ENCODE measurements around the gene PBLD.
A peak's percentile ranks its signal among the peaks of the same experiment; 100 is the strongest.
"Not testable (repeated sequence)": the region's sequence is repeated elsewhere in the genome, so short reads cannot be mapped to it uniquely, and the experiment has no call there.

The PBLD gene

DNA sequence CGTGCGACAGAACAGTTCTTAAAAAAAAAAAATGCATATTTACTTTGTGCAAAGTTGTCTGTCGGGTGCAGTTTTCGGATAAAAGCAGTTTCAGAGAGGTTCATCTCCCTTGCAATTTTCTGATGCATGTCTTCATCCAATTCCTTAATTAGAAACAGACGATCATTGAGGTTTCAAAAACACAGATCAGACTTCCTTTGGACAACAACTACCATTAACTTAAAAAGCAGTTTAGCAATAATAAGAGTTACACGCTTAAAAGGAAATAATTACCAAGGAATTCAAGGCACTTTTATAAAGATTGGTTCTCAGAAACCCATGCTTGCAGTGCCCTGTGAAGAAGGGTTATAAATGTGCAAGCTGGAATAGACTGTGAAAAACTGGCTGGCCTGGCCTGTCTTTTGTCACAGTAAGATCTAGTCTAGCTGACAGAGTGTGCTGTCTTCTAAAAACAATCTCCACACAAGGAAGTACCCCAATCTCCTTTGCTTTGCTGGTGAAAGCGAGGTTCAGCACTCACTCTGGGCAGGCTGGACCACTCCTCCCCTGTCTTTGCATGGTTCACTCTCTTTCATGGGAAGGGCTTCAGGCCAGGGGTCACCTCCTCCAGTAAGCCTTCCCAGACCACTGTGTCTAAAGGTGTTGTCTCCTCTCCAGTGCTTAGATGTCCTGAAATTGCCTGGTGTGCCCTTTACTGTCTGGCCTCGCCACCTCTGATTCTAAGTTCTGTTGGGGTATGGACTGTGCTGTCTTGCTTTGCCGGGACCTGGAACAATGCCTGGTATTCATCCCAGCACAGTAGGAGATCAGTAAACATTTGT is 35.7 kb downstream of the PBLD start:
- TF ChIP-seq, protein P1, sequence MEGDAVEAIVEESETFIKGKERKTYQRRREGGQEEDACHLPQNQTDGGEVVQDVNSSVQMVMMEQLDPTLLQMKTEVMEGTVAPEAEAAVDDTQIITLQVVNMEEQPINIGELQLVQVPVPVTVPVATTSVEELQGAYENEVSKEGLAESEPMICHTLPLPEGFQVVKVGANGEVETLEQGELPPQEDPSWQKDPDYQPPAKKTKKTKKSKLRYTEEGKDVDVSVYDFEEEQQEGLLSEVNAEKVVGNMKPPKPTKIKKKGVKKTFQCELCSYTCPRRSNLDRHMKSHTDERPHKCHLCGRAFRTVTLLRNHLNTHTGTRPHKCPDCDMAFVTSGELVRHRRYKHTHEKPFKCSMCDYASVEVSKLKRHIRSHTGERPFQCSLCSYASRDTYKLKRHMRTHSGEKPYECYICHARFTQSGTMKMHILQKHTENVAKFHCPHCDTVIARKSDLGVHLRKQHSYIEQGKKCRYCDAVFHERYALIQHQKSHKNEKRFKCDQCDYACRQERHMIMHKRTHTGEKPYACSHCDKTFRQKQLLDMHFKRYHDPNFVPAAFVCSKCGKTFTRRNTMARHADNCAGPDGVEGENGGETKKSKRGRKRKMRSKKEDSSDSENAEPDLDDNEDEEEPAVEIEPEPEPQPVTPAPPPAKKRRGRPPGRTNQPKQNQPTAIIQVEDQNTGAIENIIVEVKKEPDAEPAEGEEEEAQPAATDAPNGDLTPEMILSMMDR (conservative IDR thresholded peaks at IDR 0.05; ENCODE audit: low read length), result no peak
- peak; percentile 74 for DNase-seq (ENCODE audit: low read depth)
- H3K4me3 ChIP-seq (ENCODE audit: low read length), result no peak overlapping the region

DNA sequence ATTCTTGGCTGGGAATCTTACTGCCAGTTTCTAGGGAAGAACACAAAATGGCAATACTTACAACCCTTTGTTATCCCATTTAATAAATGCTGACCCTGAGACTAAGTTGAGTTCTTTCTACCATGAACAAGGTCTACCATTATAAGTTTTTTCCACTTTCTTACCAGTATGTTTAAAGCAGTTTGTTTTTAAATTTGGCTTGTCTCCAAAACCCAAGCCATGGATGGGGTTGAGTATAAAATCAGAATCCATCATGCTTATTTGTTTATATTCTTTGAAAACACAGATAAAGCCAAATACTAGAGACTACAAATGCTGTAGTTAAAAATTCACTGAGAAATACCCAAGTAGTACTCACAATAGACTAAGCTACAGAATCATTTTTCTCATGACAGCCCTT is 42.0 kb downstream of the PBLD start:
- TF ChIP-seq, protein P1 (conservative IDR thresholded peaks at IDR 0.05; ENCODE audit: low read length), result no peak
- no peak for DNase-seq (ENCODE audit: low read depth)
- H3K4me3 ChIP-seq (ENCODE audit: low read length), result no peak overlapping the region

DNA sequence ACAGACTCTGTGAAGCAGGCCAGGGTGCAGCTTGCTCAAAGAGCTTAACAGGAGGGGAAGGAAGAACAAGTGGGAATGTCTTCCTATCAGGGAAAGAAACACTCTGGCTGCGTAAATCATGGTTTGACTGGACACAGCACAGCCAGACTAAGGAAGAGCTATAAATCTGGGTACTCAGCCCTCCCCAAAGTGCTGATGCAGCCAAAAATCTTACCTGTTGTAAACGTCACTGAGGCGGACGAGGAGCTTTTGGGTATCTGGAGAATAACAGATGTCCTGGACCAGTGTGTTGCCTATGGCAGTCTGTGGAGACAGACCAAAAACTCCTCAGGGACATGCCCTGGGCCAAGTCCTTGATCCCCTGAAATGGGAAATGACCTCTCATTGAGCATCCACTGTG is 44.0 kb downstream of the PBLD start:
- H3K4me3 ChIP-seq (ENCODE audit: low read length), result no peak overlapping the region
- no peak for DNase-seq (ENCODE audit: low read depth)
- TF ChIP-seq, protein P1 (conservative IDR thresholded peaks at IDR 0.05; ENCODE audit: low read length), result no peak

DNA sequence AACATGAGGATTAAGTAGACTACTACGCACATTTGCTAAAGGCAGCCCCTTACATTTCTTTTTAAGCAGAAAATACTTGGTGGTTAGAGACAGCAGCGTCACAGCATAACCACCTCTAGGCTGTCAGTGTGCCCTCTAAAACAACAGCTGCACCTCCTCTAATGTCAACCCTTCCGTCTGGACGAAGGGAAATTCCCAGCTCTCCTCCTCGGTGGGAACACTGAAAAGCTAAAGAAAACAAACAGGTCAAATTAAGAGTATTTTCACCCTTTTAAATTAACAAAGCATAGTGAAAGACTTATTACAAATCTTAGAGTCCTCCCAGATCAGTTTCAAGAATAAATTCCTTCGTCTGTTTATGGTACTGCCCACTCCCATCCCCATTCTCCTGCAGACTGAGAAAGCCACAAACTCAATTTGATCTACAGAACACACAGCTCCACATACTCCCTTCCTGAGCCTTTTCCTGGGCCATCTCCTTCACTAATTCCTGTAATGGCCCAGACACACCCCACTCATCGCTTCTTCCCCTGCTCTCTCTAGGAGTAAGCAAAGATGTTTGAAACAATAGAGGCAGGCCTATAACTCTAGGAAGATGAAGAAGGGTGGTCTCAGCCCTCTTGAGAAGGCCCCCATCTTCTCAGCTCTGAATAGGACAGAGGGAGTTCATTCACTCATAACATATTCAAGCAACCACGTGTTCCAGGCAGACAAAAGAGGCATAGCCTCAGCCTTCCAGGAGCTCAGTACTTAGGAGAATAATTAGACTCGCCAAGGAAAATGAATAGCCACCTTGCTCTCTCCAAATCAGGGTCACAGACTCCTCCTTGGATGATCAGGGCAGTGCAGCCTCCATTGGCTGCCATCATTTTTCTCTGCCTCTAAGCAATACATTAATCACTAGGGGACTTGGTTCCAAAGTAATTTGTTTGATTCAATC is 48.4 kb downstream of the PBLD start:
- H3K4me3 ChIP-seq (ENCODE audit: low read length), result no peak overlapping the region
- no peak for DNase-seq (ENCODE audit: low read depth)
- TF ChIP-seq, protein P1 (conservative IDR thresholded peaks at IDR 0.05; ENCODE audit: low read length), result no peak

DNA sequence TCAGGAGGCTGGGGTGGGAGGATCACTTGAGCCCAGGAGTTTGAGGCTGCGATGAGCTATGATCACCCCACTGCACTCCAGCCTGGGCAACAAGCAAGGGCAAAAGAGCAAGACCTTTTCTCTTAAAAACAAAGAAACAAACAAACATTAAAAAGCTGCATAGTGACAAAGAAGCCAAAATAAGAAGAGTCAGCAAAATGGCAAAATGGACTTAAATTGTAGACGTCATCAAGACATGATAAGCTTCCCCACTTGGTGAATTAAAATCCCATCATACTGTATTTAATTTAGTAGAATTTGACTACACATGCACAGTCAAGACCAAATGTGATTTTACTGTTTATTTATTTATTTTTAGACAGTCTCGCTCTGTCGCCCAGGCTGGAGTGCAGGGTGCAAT is 52.0 kb downstream of the PBLD start:
- no peak overlapping the region for H3K4me3 ChIP-seq (ENCODE audit: low read length)
- DNase-seq (ENCODE audit: low read depth), result no peak
- TF ChIP-seq, protein P1 (conservative IDR thresholded peaks at IDR 0.05; ENCODE audit: low read length), result no peak

DNA sequence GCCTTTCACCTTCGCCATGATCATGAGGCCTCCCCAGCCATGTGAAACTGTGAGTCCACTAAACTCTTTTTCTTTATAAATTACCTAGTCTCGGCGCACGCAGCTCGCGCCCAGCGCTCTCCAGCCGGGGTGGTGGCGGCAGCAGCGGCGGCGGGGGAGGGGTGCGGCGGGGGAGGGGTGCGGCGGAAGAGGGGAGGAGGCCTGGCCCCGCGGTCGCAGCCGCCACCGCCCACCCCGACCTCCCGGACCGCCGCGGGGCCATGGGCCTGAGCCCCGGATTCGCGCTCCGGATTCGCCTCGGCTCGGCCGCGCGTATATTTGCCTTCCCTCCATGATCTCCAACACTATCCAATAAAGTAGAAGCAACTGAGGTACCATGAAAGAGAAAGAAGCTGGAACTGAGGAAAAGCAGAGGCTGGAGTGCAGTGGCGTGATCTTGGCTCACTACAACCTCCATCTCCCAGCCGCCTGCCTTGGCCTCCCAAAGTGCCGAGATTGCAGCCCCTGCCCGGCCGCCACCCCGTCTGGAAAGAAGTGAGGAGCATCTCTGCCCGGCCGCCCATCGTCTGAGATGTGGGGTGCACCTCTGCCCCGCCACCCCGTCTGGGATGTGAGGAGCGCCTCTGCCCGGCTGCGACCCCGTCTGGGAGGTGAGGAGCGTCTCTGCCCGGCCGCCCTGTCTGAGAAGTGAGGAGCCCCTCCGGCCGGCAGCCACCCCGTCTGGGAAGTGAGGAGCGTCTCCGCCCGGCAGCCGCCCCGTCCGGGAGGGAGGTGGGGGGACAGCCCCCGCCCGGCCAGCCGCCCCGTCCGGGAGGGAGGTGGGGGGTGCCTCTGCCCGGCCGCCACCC is 53.6 kb downstream of the PBLD start:
- not testable (repeated sequence) for H3K4me3 ChIP-seq (ENCODE audit: low read length); DNase-seq (ENCODE audit: low read depth)

DNA sequence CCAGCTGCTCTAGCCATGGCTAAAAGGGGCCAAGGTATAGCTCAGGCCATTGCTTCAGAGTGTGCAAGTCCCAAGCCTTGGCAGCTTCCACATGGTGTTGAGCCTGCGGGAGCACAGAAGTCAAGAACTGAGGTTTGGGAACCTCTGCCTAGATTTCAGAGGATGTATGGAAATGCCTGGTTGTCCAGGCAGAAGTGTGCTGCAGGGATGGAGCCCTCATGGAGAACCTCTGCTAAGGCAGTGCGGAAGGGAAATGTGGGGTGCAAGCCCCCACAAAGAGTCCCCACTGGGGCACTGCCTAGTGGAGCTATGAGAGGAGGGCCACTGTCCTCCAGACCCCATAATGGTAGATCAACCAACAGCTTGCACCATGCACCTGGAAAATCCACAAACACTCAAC is 54.9 kb downstream of the PBLD start:
- H3K4me3 ChIP-seq (ENCODE audit: low read length); DNase-seq (ENCODE audit: low read depth): not testable (repeated sequence)
